H9 (cell line): ENCODE results near the gene POLK. TPM values are rescaled to one million over a fixed set of nuclear protein-coding genes. Genes with fewer than 3 reads are reported as not detected.
"Not testable (repeated sequence)": the region's sequence is repeated elsewhere in the genome, so short reads cannot be mapped to it uniquely, and the experiment has no call there.

Experiments
- DNase-seq: peaks from one replicate; pipeline ENCODE4 v3.0.0-alpha.2; 2017
- H2AFZ ChIP-seq: one replicate; pipeline ENCODE4 v1.6.1; 2013; ENCODE audit warnings: mild to moderate bottlenecking, low read length, control low read depth, moderate library complexity
- H2AK5ac ChIP-seq: 2 replicates; pipeline ENCODE4 v1.6.1; 2013; ENCODE audit warnings: low read length, control low read depth, mixed read lengths; ENCODE audit not compliant: insufficient read length
- H2BK120ac ChIP-seq: one replicate; pipeline ENCODE4 v1.6.1; 2013; ENCODE audit warnings: low read depth, mild to moderate bottlenecking, low read length, control low read depth, inconsistent platforms; ENCODE audit not compliant: poor library complexity, severe bottlenecking
- H2BK12ac ChIP-seq: 2 replicates; pipeline ENCODE4 v1.6.1; 2013; ENCODE audit warnings: low read length, control low read depth, mixed read lengths, low read depth; ENCODE audit not compliant: insufficient read length
- H2BK15ac ChIP-seq: 2 replicates; pipeline ENCODE4 v1.6.1; 2013; ENCODE audit warnings: low read depth, low read length, control low read depth
- H2BK20ac ChIP-seq: one replicate; pipeline ENCODE4 v1.6.1; 2013; ENCODE audit warnings: low read depth, mild to moderate bottlenecking, low read length, control low read depth, inconsistent platforms; ENCODE audit not compliant: poor library complexity, severe bottlenecking
- H2BK5ac ChIP-seq: 2 replicates; pipeline ENCODE4 v1.6.1; 2013; ENCODE audit warnings: low read length, control low read depth, mixed read lengths; ENCODE audit not compliant: insufficient read length
- H3K14ac ChIP-seq: 2 replicates; pipeline ENCODE4 v1.6.1; 2013; ENCODE audit warnings: low read length, control low read depth; ENCODE audit not compliant: insufficient read depth
- H3K18ac ChIP-seq: 2 replicates; pipeline ENCODE4 v1.6.1; 2013; ENCODE audit warnings: low read depth, mild to moderate bottlenecking, mixed read lengths, low read length, control low read depth; ENCODE audit not compliant: insufficient read length
- H3K23ac ChIP-seq: 2 replicates; pipeline ENCODE4 v1.6.1; 2013; ENCODE audit warnings: low read length, control low read depth, mixed read lengths, low read depth; ENCODE audit not compliant: insufficient read length
- H3K23me2 ChIP-seq: 2 replicates; pipeline ENCODE4 v1.6.1; 2013; ENCODE audit warnings: low read depth, mild to moderate bottlenecking, mixed read lengths, low read length, control low read depth; ENCODE audit not compliant: insufficient read length, poor library complexity, severe bottlenecking
- H3K27ac ChIP-seq: 2 replicates; pipeline ENCODE4 v1.5.1; 2013; ENCODE audit warnings: low read length, control low read depth, mixed read lengths, low read depth; ENCODE audit not compliant: insufficient read length
- H3K27me3 ChIP-seq: 2 replicates; pipeline ENCODE4 v1.6.1; 2013; ENCODE audit warnings: low read length, control low read depth, inconsistent platforms; ENCODE audit not compliant: insufficient read depth
- H3K4ac ChIP-seq: 2 replicates; pipeline ENCODE4 v1.6.1; 2013; ENCODE audit warnings: low read depth, mild to moderate bottlenecking, control low read depth, inconsistent platforms, low read length, moderate library complexity
- H3K4me1 ChIP-seq: 2 replicates; pipeline ENCODE4 v1.6.1; 2013; ENCODE audit warnings: low read length, control low read depth, inconsistent platforms; ENCODE audit not compliant: insufficient read depth
- H3K4me2 ChIP-seq: 2 replicates; pipeline ENCODE4 v1.6.1; 2013; ENCODE audit warnings: low read length, control low read depth, mixed read lengths; ENCODE audit not compliant: insufficient read length, insufficient read depth
- H3K56ac ChIP-seq: 2 replicates; pipeline ENCODE4 v1.6.1; 2013; ENCODE audit warnings: low read depth, mild to moderate bottlenecking, mixed read lengths, low read length, control low read depth; ENCODE audit not compliant: insufficient read length
- H3K79me1 ChIP-seq: 2 replicates; pipeline ENCODE4 v1.6.1; 2013; ENCODE audit warnings: low read depth, mild to moderate bottlenecking, moderate library complexity, low read length, control low read depth, inconsistent platforms; ENCODE audit not compliant: insufficient read depth, poor library complexity, severe bottlenecking
- H3K79me2 ChIP-seq: 2 replicates; pipeline ENCODE4 v1.6.1; 2013; ENCODE audit warnings: low read length, control low read depth, inconsistent platforms; ENCODE audit not compliant: insufficient read depth
- H3K9ac ChIP-seq: 2 replicates; pipeline ENCODE4 v1.6.1; 2013; ENCODE audit warnings: low read length, control low read depth, mixed read lengths; ENCODE audit not compliant: insufficient read length; ENCODE audit errors: extremely low read depth
- H3K9me3 ChIP-seq: one replicate; pipeline ENCODE4 v1.6.1; 2013; ENCODE audit warnings: low read depth, low read length, inconsistent platforms; ENCODE audit not compliant: control insufficient read depth
- H3T11ph ChIP-seq: one replicate; pipeline ENCODE4 v1.6.1; 2013; ENCODE audit warnings: mild to moderate bottlenecking, low read length, control low read depth, inconsistent platforms
- H4K20me1 ChIP-seq: one replicate; pipeline ENCODE4 v1.6.1; 2013; ENCODE audit not compliant: control insufficient read depth, insufficient read length, insufficient read depth
- H4K5ac ChIP-seq: 2 replicates; pipeline ENCODE4 v1.6.1; 2013; ENCODE audit warnings: low read depth, mild to moderate bottlenecking, mixed read lengths, low read length, control low read depth; ENCODE audit not compliant: insufficient read length
- H4K8ac ChIP-seq: replicated peaks from 2 replicates; pipeline ENCODE4 v1.6.1; 2013; ENCODE audit warnings: low read length, control low read depth, mixed read lengths, low read depth; ENCODE audit not compliant: insufficient read length
- H4K91ac ChIP-seq: 2 replicates; pipeline ENCODE4 v1.6.1; 2013; ENCODE audit warnings: low read depth, mild to moderate bottlenecking, moderate library complexity, mixed read lengths, low read length, control low read depth; ENCODE audit not compliant: insufficient read length
- H3K27ac Mint-ChIP-seq, 3 experiments: 2 replicates in 2 of 3; 3 replicates in 1 of 3; pipeline ENCODE4 v1.8.0; 2020 to 2021; ENCODE audit warnings: mixed read lengths in 3 of 3, mild to moderate bottlenecking in 1 of 3, moderate library complexity in 1 of 3
- H3K27me3 Mint-ChIP-seq: 2 replicates; pipeline ENCODE4 v1.8.0; 2021; ENCODE audit warnings: low read depth, mild to moderate bottlenecking, moderate library complexity, mixed read lengths
- H3K36me3 Mint-ChIP-seq, 3 experiments: 2 replicates in 2 of 3; 3 replicates in 1 of 3; pipeline ENCODE4 v1.8.0; 2020 to 2021; ENCODE audit warnings: low read depth in 3 of 3, mixed read lengths in 3 of 3; ENCODE audit not compliant: insufficient read depth in 1 of 3
- H3K4me1 Mint-ChIP-seq, 2 experiments: 2 replicates each; pipeline ENCODE4 v1.8.0; 2020; ENCODE audit warnings: mixed read lengths in 2 of 2
- H3K4me3 Mint-ChIP-seq, 2 experiments: 2 replicates in 1 of 2; 3 replicates in 1 of 2; pipeline ENCODE4 v1.8.0; 2020 to 2021; ENCODE audit warnings: mild to moderate bottlenecking in 2 of 2, mixed read lengths in 2 of 2, moderate library complexity in 1 of 2
- H3K9me3 Mint-ChIP-seq, 2 experiments: 2 replicates in 1 of 2; 3 replicates in 1 of 2; pipeline ENCODE4 v1.8.0; 2020; ENCODE audit warnings: mild to moderate bottlenecking in 2 of 2, mixed read lengths in 2 of 2, moderate library complexity in 1 of 2
- WGBS: extraction: QIAGEN DNeasy Blood & Tissue Kit; methylation state at CpG from one replicate; pipeline ENCODE4 v1.1.7; 2013; ENCODE audit warnings: missing lambda C conversion rate, low lambda C conversion rate, mixed read lengths; ENCODE audit not compliant: insufficient read length; ENCODE audit errors: extremely low coverage; 5-methylcytosine and 5-hydroxymethylcytosine counted together
- total RNA-seq: library from RNA; stranded (reverse); gene quantifications from 2 replicates; pipeline ENCODE4 v1.2.1, GENCODE V29; 2021
- TF ChIP-seq, protein P1 (sequence below): fragments of 200-600 bp; sonication (generic); conservative IDR thresholded peaks from 3 replicates; pipeline ENCODE4 v1.8.0; 2021; ENCODE audit warnings: antibody characterized with exemption, mild to moderate bottlenecking

The POLK gene
- total RNA-seq, 1 experiment from 2014 or later: 7.6 TPM

DNA sequence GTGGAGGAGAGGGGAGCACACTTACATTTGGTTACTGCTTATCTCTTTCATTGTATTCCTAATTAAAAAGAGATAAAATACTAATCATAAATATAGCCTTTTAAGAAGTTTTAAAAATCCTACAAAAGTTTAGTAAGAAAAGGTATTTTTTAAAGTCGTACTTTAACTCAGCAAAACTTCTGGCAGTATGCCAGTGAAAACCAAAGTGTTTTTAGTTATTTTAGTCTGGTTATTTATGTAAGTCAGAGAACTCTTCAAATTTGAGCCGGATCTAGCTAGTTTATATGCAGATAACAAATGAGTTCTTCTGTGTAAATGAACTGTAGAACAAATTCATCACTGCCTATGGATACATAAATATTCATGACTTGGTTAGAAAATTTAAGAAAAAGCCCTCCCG lies 63.1 kb downstream of the POLK start:
- Histone ChIP-seq H2BK12ac (no peak overlapping the region), H4K20me1 (no peaks in the 10 kb centered on the region), H3K27ac (no peak overlapping the region), H3K4ac (no peak overlapping the region), H3K9me3 (no peaks in the 10 kb centered on the region), H3T11ph (no peak overlapping the region), H2BK15ac (no peak overlapping the region), H3K79me1 (no peaks in the 10 kb centered on the region), H3K18ac (no peak overlapping the region), H2BK5ac (no peak overlapping the region), H3K4me1 (no peaks in the 10 kb centered on the region), H4K91ac (no peak overlapping the region), H2AFZ (no peak overlapping the region), H4K8ac (no peak overlapping the region), H3K79me2 (no peaks in the 10 kb centered on the region), H2AK5ac (no peak overlapping the region), H2BK120ac (no peak overlapping the region), H2BK20ac (no peak overlapping the region), H3K23ac (no peak overlapping the region), H4K5ac (no peak overlapping the region), H3K56ac (no peak overlapping the region), H3K4me2 (no peak overlapping the region), H3K9ac (no peak overlapping the region), H3K27me3 (no peaks in the 10 kb centered on the region), H3K23me2 (no peaks in the 10 kb centered on the region), H3K14ac (no peak overlapping the region)
- TF ChIP-seq, protein P1, sequence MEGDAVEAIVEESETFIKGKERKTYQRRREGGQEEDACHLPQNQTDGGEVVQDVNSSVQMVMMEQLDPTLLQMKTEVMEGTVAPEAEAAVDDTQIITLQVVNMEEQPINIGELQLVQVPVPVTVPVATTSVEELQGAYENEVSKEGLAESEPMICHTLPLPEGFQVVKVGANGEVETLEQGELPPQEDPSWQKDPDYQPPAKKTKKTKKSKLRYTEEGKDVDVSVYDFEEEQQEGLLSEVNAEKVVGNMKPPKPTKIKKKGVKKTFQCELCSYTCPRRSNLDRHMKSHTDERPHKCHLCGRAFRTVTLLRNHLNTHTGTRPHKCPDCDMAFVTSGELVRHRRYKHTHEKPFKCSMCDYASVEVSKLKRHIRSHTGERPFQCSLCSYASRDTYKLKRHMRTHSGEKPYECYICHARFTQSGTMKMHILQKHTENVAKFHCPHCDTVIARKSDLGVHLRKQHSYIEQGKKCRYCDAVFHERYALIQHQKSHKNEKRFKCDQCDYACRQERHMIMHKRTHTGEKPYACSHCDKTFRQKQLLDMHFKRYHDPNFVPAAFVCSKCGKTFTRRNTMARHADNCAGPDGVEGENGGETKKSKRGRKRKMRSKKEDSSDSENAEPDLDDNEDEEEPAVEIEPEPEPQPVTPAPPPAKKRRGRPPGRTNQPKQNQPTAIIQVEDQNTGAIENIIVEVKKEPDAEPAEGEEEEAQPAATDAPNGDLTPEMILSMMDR: no peak
- Mint-ChIP-seq H3K4me1 (no peaks in the 10 kb centered on the region), H3K9me3 (no peaks in the 10 kb centered on the region), H3K4me3 (no peak overlapping the region), H3K36me3 (peaks cover 0 to 9% (median 4%) of the 10 kb centered on the region in 3 experiments; a peak in 3 of 7 replicates), H3K27ac (no peak overlapping the region), H3K27me3 (no peaks in the 10 kb centered on the region)
- no CpG with 5 or more reads among the region's 3 CpGs for WGBS
- no peak for DNase-seq

DNA sequence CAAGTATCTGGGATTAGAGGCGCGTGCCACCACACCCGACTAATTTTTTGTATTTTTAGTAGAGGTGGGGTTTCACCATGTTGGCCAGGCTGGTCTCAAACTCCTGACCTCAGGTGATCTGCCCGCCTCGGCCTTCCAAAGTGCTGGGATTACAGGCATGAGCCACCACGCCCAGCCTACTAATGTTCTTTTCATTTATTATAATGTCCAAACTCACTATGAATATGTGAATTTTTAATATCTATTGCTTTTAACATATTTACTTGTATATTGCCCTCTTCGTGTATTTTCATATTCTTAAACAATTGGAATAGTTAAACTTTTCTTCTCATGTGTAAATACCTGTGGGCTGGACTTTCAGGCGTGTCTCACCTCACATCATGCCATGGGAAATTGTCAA lies 66.6 kb downstream of the POLK start:
- not testable (repeated sequence) for H3K27me3 Mint-ChIP-seq, H4K8ac ChIP-seq, H3K9me3 ChIP-seq, H3K79me2 ChIP-seq, H3K18ac ChIP-seq, H2BK12ac ChIP-seq, H3K9ac ChIP-seq, H3K56ac ChIP-seq, H3K4me2 ChIP-seq, H3K23me2 ChIP-seq, H2BK5ac ChIP-seq, H3K27ac Mint-ChIP-seq, DNase-seq, H4K20me1 ChIP-seq, H3K4me1 ChIP-seq, H3T11ph ChIP-seq, H2BK15ac ChIP-seq, H2BK20ac ChIP-seq, H3K9me3 Mint-ChIP-seq, H3K23ac ChIP-seq, H3K4me1 Mint-ChIP-seq, H3K4me3 Mint-ChIP-seq, H4K91ac ChIP-seq, H3K27me3 ChIP-seq, H3K4ac ChIP-seq, H3K79me1 ChIP-seq, H3K14ac ChIP-seq, H4K5ac ChIP-seq, H2AK5ac ChIP-seq, H3K27ac ChIP-seq, H2AFZ ChIP-seq, H2BK120ac ChIP-seq
- no CpG with 5 or more reads among the region's 8 CpGs for WGBS
- peaks cover 3 to 13% (median 9%) of the 10 kb centered on the region in 3 experiments; a peak in 6 of 7 replicates for H3K36me3 Mint-ChIP-seq
